Endothelial cell of umbilical vein (primary cell): Measurements from ENCODE around the gene KCNMA1. TPM values are rescaled to one million over a fixed set of nuclear protein-coding genes. Genes with fewer than 3 reads are reported as not detected.

Source experiments
- BruUV-seq: library from RNA; stranded (reverse); fragments of 400-500 nt; replicated peaks from 2 replicates; lab custom pipeline; 2021; lab: Mats Ljungman, UMichigan
- CTCF ChIA-PET: fragments of 300-600, 350-600 bp; sonication (Branson Sonifier 250); formaldehyde crosslinking; loops from one replicate; lab custom pipeline; 2021; ENCODE audit warnings: antibody characterized with exemption, inconsistent platforms; lab: Charles Lee
- POLR2A ChIA-PET: fragments of 300-600, 350-600 bp; sonication (Branson Sonifier 250); formaldehyde crosslinking; loops from one replicate; lab custom pipeline; 2021; ENCODE audit warnings: antibody characterized with exemption, inconsistent platforms; lab: Charles Lee
- DNase-seq: peaks from one replicate; pipeline ENCODE4 v3.0.0-alpha.2; 2011; ENCODE audit warnings: low read depth, low spot score
- FAIRE-seq: peaks from 2 replicates; lab custom pipeline; 2011; peaks lifted over from hg19 to GRCh38; lab: Jason Lieb, UNC
- H2AFZ ChIP-seq: 2 replicates; pipeline ENCODE4 v1.6.0; 2012; ENCODE audit warnings: low read depth, low read length, control low read depth, inconsistent platforms
- H3K27ac ChIP-seq: 2 replicates; pipeline ENCODE4 v1.5.1; 2011; ENCODE audit warnings: low read depth, mild to moderate bottlenecking, control low read depth, low read length, moderate library complexity; ENCODE audit not compliant: insufficient read depth
- H3K27me3 ChIP-seq, 2 experiments: 2 replicates each; pipeline versions ENCODE4 v1.6.0 to v1.6.1; 2011; ENCODE audit warnings: low read length in 2 of 2, mixed read lengths in 1 of 2; ENCODE audit not compliant: control insufficient read depth in 2 of 2, insufficient read depth in 2 of 2
- H3K36me3 ChIP-seq, 2 experiments: 2 replicates in 1 of 2; 3 replicates in 1 of 2; pipeline ENCODE4 v1.5.1; 2011; ENCODE audit warnings: low read length in 2 of 2, mild to moderate bottlenecking in 1 of 2, moderate library complexity in 1 of 2; ENCODE audit not compliant: control insufficient read depth in 2 of 2, insufficient read depth in 2 of 2; ENCODE audit errors: extremely low read depth in 1 of 2
- H3K4me1 ChIP-seq: 3 replicates; pipeline ENCODE4 v1.5.1; 2011; ENCODE audit warnings: mild to moderate bottlenecking, low read length; ENCODE audit not compliant: control insufficient read depth, insufficient read depth; ENCODE audit errors: extremely low read depth
- H3K4me2 ChIP-seq: 2 replicates; pipeline ENCODE4 v1.6.1; 2011; ENCODE audit warnings: low read length, control low read depth, mixed read lengths; ENCODE audit not compliant: insufficient read depth
- H3K4me3 ChIP-seq, 3 experiments: fragments of 200-600 bp in 1 of 3; sonication (generic), shearing (Covaris generic) in 1 of 3; replicated peaks in 1 of 3; 2 replicates each; pipeline ENCODE4 v1.5.1; 2011 to 2016; ENCODE audit warnings: control low read depth in 3 of 3, low read length in 3 of 3, mild to moderate bottlenecking in 2 of 3, inconsistent platforms in 1 of 3, low read depth in 1 of 3, moderate library complexity in 1 of 3; ENCODE audit not compliant: insufficient read depth in 1 of 3
- H3K79me2 ChIP-seq: 2 replicates; pipeline ENCODE4 v1.6.0; 2012; ENCODE audit warnings: low read length, inconsistent platforms; ENCODE audit not compliant: control insufficient read depth, insufficient read depth
- H3K9ac ChIP-seq: replicated peaks from 2 replicates; pipeline ENCODE3; 2011; ENCODE audit warnings: low read length, control low read depth; ENCODE audit not compliant: insufficient read depth; ENCODE audit errors: extremely low read depth
- H3K9me1 ChIP-seq: replicated peaks from 3 replicates; pipeline ENCODE4 v1.6.0; 2011; ENCODE audit warnings: mild to moderate bottlenecking, low read length; ENCODE audit not compliant: control insufficient read depth, insufficient read depth; ENCODE audit errors: extremely low read depth
- H3K9me3 ChIP-seq: replicated peaks from 2 replicates; pipeline ENCODE4 v1.5.1; 2012; ENCODE audit warnings: low read length, inconsistent platforms; ENCODE audit not compliant: control insufficient read depth, insufficient read depth
- H4K20me1 ChIP-seq: replicated peaks from 2 replicates; pipeline ENCODE3; 2011; ENCODE audit warnings: mild to moderate bottlenecking, low read length; ENCODE audit not compliant: control insufficient read depth, insufficient read depth; ENCODE audit errors: extremely low read depth
- GATA2 ChIP-seq: IDR thresholded peaks from 2 replicates; pipeline ENCODE4 v1.7.0; 2011; ENCODE audit warnings: low read depth, mild to moderate bottlenecking, moderate library complexity, mixed read lengths, low read length; ENCODE audit not compliant: insufficient read length, insufficient read depth
- JUN ChIP-seq: IDR thresholded peaks from 2 replicates; pipeline ENCODE4 v1.6.1; 2011; ENCODE audit warnings: borderline replicate concordance, low read depth; ENCODE audit not compliant: insufficient read length, insufficient read depth
- MYC ChIP-seq: IDR thresholded peaks from one replicate; pipeline ENCODE4 v1.6.1; 2011; ENCODE audit warnings: mild to moderate bottlenecking, low read depth, low read length
- POLR2A ChIP-seq: IDR thresholded peaks from 2 replicates; pipeline ENCODE4 v1.6.1; 2012; ENCODE audit warnings: low read depth, mild to moderate bottlenecking, control low read depth, low read length
- POLR2AphosphoS5 ChIP-seq: IDR thresholded peaks from 2 replicates; pipeline ENCODE4 v1.6.1; 2012; ENCODE audit warnings: low read depth, mild to moderate bottlenecking, control low read depth, low read length, moderate library complexity; ENCODE audit not compliant: insufficient read depth
- dilution Hi-C: fragments of 300-500 bp; cut with MboI; formaldehyde crosslinking; loops from one replicate; pipeline ENCODE4 v1.15.0; 2019; ENCODE audit warnings: low sequenced_read_pairs; ENCODE audit not compliant: extremely low pct_ligation_motif_present
- intact Hi-C: fragments of 100-400 bp; cut with micrococcal nuclease; formaldehyde crosslinking; loops from one replicate; pipeline ENCODE4 v1.10.0; 2022
- polyA plus RNA-seq, 4 experiments: library from polyadenylated mRNA; depleted of rRNA in 3 of 4; stranded (reverse) in 3 of 4; unstranded in 1 of 4; fragments of >200 nt; gene quantifications; 2 replicates each; pipeline versions ENCODE4 v1.2.1 to v1.2.3, GENCODE V29; 2011 to 2012; ENCODE audit warnings: missing spikeins in 1 of 4
- total RNA-seq: library from RNA; stranded (reverse); gene quantifications from 2 replicates; pipeline ENCODE4 v1.2.3, GENCODE V29; 2021
- TF ChIP-seq, protein P1 (sequence below), 2 donors: IDR thresholded peaks; 1 replicate in 1 of 2; 2 replicates in 1 of 2; pipeline ENCODE4 v1.5.1; 2011; ENCODE audit warnings: low read length in 2 of 2, mild to moderate bottlenecking in 2 of 2, moderate library complexity in 2 of 2, control low read depth in 1 of 2, inconsistent platforms in 1 of 2, low read depth in 1 of 2; ENCODE audit not compliant: insufficient read depth in 1 of 2; ENCODE audit errors: extremely low read depth in 1 of 2

Gene KCNMA1
- total and polyA plus RNA-seq, 2 donors (not counting 3 experiments of a cell fraction or from before 2014, with no cell fraction given), result 0.10 to 0.82 TPM

DNA sequence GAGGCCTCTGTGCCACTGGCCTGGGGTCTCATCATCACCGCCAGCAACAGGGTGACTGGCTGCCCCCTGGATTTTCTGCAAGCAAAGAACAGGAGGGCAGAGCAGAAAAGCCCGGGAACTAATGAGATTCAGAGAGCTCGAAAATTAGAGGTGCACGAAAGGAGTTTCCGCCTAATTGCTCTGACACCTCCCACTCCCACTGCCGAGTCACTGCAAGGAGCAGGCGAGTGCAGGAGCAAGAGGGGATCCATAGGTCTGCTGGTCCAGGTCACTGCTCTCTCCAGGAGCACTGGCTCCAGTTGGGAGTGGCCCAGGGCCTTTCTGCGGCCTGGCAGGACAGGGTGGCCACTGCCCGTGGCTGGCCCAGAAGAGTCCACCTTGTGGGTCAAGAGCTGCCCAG is 276.2 kb downstream of the KCNMA1 start:
- dilution Hi-C loops, result no loop called here
- Histone ChIP-seq H3K27ac (no peak overlapping the region), H3K9ac (no peak overlapping the region), H3K9me3 (no peaks in the 10 kb centered on the region), H3K4me2 (no peak overlapping the region), H3K36me3 (no peaks in the 10 kb centered on the region), H2AFZ (no peak overlapping the region), H3K4me3 (no peak overlapping the region), H3K9me1 (no peaks in the 10 kb centered on the region), H3K27me3 (peaks cover 0 to 2% of the 10 kb centered on the region in 2 experiments), H4K20me1 (no peaks in the 10 kb centered on the region), H3K79me2 (no peaks in the 10 kb centered on the region), H3K4me1 (peaks cover 3% of the 10 kb centered on the region)
- intact Hi-C loops, result no loop called here
- TF ChIP-seq POLR2A, result no peak
- no peak for TF ChIP-seq POLR2AphosphoS5
- no peak for TF ChIP-seq GATA2
- TF ChIP-seq, protein P1, sequence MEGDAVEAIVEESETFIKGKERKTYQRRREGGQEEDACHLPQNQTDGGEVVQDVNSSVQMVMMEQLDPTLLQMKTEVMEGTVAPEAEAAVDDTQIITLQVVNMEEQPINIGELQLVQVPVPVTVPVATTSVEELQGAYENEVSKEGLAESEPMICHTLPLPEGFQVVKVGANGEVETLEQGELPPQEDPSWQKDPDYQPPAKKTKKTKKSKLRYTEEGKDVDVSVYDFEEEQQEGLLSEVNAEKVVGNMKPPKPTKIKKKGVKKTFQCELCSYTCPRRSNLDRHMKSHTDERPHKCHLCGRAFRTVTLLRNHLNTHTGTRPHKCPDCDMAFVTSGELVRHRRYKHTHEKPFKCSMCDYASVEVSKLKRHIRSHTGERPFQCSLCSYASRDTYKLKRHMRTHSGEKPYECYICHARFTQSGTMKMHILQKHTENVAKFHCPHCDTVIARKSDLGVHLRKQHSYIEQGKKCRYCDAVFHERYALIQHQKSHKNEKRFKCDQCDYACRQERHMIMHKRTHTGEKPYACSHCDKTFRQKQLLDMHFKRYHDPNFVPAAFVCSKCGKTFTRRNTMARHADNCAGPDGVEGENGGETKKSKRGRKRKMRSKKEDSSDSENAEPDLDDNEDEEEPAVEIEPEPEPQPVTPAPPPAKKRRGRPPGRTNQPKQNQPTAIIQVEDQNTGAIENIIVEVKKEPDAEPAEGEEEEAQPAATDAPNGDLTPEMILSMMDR (IDR thresholded peaks at IDR 0.05; ENCODE audit: extremely low read depth in 1 of 2, insufficient read depth in 1 of 2, low read depth in 1 of 2, low read length in 2 of 2), result no peak
- POLR2A ChIA-PET, result no interaction called here
- CTCF ChIA-PET, result interaction anchor here (1.1 kb wide), 1 partner anchor 10 kb away, joined by 4 read pairs; no protein-coding TSS in a partner anchor
- FAIRE-seq (no peak), DNase-seq (no peak)
- BruUV-seq, result no TSS peak

DNA sequence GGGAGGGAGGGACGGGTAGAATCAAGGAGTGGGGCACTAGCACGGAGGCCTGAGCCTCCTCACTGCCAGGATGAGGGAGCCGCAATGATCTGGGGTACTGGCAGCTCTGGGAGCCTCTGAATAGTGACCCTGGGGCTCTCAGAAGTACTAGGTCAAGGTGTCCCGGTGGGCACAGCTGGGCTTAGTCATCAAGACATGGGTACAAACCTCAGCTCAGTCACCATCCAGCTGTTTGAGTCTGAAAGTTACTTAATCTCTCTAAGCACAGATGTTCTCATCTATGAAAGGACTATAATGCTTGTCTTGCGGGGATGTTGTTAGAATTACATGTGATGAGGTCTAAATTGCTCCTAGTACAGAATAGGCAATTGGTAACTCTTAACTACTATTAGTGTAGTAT is 276.8 kb downstream of the KCNMA1 start:
- intact Hi-C loops (no loop called here), dilution Hi-C loops (no loop called here)
- H3K27me3 ChIP-seq, result peaks cover 0 to 2% of the 10 kb centered on the region in 2 experiments
- BruUV-seq, result no TSS peak
- H3K36me3 ChIP-seq, result no peaks in the 10 kb centered on the region
- H3K9me3 ChIP-seq, result no peaks in the 10 kb centered on the region
- CTCF ChIA-PET, result no interaction called here
- TF ChIP-seq JUN (no peak), MYC (no peak), POLR2A (no peak)
- TF ChIP-seq, protein P1 (IDR thresholded peaks at IDR 0.05; ENCODE audit: extremely low read depth in 1 of 2, insufficient read depth in 1 of 2, low read depth in 1 of 2, low read length in 2 of 2), result no peak
- FAIRE-seq (no peak), DNase-seq (no peak)
- no peak overlapping the region for H3K4me2 ChIP-seq
- H3K9me1 ChIP-seq, result no peaks in the 10 kb centered on the region
- no peak overlapping the region for H3K27ac ChIP-seq
- H3K4me1 ChIP-seq, result peaks cover 5% of the 10 kb centered on the region
- POLR2A ChIA-PET, result no interaction called here
- no peak overlapping the region for H3K4me3 ChIP-seq
- H2AFZ ChIP-seq, result no peak overlapping the region
- no peaks in the 10 kb centered on the region for H3K79me2 ChIP-seq
- H4K20me1 ChIP-seq, result no peaks in the 10 kb centered on the region
- no peak overlapping the region for H3K9ac ChIP-seq
